Measurements from ENCODE around the gene RNASET2. TPM values are rescaled to one million over a fixed set of nuclear protein-coding genes. Genes with fewer than 3 reads are reported as not detected.
"Not testable (repeated sequence)": the region's sequence is repeated elsewhere in the genome, so short reads cannot be mapped to it uniquely, and the experiment has no call there.

RNASET2 gene
- polyA plus RNA-seq, 1 donor, result 70.2 TPM

DNA sequence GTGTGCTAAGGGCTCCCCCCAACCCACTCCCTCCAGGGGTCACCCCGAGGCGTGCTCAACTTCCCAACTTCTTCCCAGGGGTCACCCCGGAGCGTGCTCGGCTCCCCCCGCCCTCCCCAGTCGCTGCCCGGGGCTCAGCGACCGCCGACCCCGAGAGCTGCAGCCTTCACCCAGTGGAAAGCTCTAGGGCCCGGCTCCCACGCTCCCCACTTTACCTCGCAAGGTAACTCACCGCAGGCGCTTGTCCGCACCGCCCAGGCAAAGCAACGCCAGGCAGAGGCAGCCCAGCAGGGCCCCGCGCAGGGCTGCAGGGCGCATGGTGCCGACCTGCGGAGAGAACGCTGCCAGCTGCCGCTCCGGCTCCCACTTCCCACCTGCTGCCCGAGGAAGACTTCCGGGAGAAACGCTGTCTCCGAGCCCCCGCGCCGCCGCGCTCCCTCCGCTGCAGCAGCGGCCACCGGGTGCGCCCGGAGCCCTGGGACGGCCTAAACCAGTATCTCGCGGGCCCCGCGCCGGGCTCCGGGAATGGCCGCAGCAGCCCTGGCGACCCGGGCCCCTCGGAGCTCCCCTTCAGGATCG lies 396 bp downstream of the RNASET2 start:
- Histone ChIP-seq H3K36me3 (ENCODE audit: control insufficient read depth, insufficient read depth, low read length) (peaks cover 8% of the 10 kb centered on the region), H3K27me3 (ENCODE audit: control insufficient read depth, insufficient read depth, low read length) (no peaks in the 10 kb centered on the region), H3K27ac (ENCODE audit: low read length) (peak overlapping the region; percentile 33), H3K9me3 (ENCODE audit: control insufficient read depth, low read depth, low read length) (peaks cover 5% of the 10 kb centered on the region), H3K4me1 (ENCODE audit: control insufficient read depth, insufficient read depth, low read length) (peaks cover 8% of the 10 kb centered on the region), H3K4me3 (ENCODE audit: low read length) (peak overlapping the region; percentile 85)
- WGBS (ENCODE audit: insufficient coverage, low lambda C conversion rate), result no CpG with 5 or more reads among the region's 54 CpGs
- DNase-seq, result peak in 1 of 2 donors; percentile 35

DNA sequence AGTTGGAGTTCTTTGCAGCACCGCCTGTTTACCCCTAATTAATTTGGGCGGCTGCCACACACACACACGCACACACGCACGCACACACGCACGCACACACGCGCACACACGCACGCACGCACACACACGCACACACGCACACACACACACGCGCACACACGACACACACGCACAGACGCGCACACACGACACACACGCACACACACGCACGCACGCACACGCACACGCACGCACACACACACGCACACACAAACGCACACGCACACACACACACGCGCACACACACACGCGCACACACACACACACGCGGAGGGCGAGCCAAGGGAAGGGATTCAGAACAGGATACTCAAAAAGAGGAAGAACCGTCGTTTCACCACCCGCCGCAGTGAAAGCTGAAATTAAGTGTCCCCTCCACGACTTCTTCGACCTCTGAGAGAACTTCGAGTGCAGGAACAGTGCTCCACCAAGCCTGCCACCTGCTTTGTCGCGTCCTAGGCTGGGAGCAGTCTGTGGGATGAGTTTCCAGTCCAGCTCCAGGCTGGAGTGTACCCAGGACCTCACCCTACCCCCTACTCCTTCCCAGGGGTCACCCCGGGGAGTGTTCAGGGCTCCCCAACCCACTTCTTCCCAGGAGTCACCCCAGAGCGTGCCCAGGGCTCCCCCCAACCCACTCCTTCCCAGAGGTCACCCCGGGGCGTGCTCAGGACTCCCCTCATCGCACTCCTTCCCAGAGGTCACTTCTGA lies 1.1 kb downstream of the RNASET2 start:
- DNase-seq, result peak in 1 of 2 donors; percentile 50
- H3K4me3 ChIP-seq (ENCODE audit: low read length), result peak overlapping the region; percentile 85
- peaks cover 14% of the 10 kb centered on the region for H3K36me3 ChIP-seq (ENCODE audit: control insufficient read depth, insufficient read depth, low read length)
- peaks cover 8% of the 10 kb centered on the region for H3K4me1 ChIP-seq (ENCODE audit: control insufficient read depth, insufficient read depth, low read length)
- H3K9me3 ChIP-seq (ENCODE audit: control insufficient read depth, low read depth, low read length), result peaks cover 5% of the 10 kb centered on the region
- peak overlapping the region; percentile 33 for H3K27ac ChIP-seq (ENCODE audit: low read length)
- WGBS (ENCODE audit: insufficient coverage, low lambda C conversion rate), result no CpG with 5 or more reads among the region's 52 CpGs
- H3K27me3 ChIP-seq (ENCODE audit: control insufficient read depth, insufficient read depth, low read length), result no peaks in the 10 kb centered on the region

DNA sequence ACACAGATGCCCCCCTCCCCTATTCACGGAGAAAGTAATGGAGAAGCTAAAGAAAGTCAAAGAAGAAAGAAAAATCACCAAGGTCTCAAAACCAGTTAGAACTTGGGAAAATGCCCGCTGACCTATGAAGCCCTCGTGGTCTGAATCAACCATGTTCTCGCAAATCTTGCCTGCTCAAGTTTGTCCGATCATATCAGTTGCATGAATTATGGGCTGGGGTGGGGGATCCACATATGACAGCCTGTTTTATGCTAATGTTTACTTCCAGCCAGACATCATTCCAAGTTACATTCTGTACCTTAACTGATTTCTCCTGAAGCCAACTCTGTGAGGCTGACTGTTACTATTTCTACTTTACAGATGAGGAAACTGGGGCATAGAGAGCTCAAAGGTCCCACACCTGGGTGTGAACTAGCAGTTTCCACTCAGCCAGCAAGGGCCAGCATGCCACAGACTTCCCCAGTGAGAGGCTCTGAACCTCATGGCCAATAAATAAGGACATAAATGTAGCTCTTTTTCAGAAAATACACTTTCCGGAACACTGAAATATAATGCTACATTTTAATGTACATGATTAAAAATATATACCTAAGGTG lies 2.1 kb downstream of the RNASET2 start:
- H3K4me3 ChIP-seq (ENCODE audit: low read length), result no peak overlapping the region
- 100% methylated on average over 1 of the region's 6 CpGs for WGBS (ENCODE audit: insufficient coverage, low lambda C conversion rate)
- H3K4me1 ChIP-seq (ENCODE audit: control insufficient read depth, insufficient read depth, low read length), result peaks cover 8% of the 10 kb centered on the region
- peaks cover 5% of the 10 kb centered on the region for H3K9me3 ChIP-seq (ENCODE audit: control insufficient read depth, low read depth, low read length)
- DNase-seq, result no peak
- peaks cover 14% of the 10 kb centered on the region for H3K36me3 ChIP-seq (ENCODE audit: control insufficient read depth, insufficient read depth, low read length)
- H3K27me3 ChIP-seq (ENCODE audit: control insufficient read depth, insufficient read depth, low read length), result no peaks in the 10 kb centered on the region
- no peak overlapping the region for H3K27ac ChIP-seq (ENCODE audit: low read length)

DNA sequence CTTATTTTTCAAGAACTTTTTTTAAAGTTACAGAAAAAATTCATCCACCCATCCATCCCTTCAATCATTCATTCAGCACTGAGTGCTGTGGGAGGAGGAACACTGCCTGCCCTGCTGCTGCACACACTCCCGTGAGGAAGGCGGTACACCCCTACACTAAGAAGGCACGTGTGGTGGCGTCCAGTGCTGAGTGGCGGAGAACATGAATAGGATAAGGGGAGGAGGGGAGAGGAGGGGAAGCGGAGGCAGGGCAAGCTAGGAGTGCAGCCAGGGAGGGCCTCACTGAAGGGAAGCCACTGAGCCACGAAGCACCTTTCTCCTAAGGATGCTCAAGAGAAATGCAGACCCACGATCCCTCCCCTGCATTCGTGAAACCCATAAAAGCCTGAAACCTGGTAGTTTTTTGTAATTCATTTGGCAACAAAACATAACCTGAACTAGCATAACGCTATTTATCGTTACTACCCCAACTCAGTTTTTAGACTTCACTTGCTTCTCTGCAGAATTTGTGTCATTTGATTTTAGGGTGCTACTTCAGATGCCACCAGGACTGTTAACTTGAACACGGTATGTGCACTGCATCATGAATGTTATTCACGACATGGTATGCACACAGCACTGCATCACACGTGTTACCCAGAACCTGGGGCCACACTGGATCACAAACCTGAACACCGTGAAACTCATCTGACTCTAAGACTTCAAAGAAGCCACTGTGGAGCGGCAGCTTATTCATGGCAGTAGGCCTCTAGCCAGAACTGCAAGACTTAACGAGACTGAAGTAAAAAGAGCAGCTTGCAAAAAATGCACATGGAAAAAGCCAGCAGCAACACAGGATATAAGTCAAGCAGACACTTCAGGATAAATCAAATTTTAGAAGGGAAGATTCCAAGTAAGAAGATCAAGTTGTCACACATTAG lies 3.5 kb downstream of the RNASET2 start:
- DNase-seq, result no peak
- no peak overlapping the region for H3K27ac ChIP-seq (ENCODE audit: low read length)
- H3K4me3 ChIP-seq (ENCODE audit: low read length), result no peak overlapping the region
- no peaks in the 10 kb centered on the region for H3K27me3 ChIP-seq (ENCODE audit: control insufficient read depth, insufficient read depth, low read length)
- H3K36me3 ChIP-seq (ENCODE audit: control insufficient read depth, insufficient read depth, low read length), result peaks cover 15% of the 10 kb centered on the region
- 100% methylated on average over 2 of the region's 17 CpGs for WGBS (ENCODE audit: insufficient coverage, low lambda C conversion rate)
- H3K4me1 ChIP-seq (ENCODE audit: control insufficient read depth, insufficient read depth, low read length), result peaks cover 5% of the 10 kb centered on the region
- peaks cover 5% of the 10 kb centered on the region for H3K9me3 ChIP-seq (ENCODE audit: control insufficient read depth, low read depth, low read length)

DNA sequence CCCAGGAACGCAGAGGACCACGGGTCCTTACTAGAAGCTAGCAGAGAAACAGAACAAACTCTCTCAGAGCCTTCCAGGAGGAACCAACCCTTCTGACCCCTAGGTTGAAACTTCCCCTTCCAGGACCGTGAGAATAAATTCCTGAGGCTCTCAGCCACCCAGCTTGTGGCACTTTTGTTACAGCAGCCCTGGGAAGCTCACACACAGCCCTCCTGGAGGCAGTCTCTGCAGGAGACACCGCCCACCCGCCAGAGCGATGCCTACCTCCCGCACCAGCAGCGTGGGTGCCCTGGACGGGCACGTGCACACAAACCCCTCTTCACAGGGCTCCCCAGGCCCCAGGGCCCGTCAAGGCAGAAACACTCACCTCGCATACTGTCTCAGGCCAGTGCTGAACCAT lies 4.2 kb downstream of the RNASET2 start:
- no peak for DNase-seq
- no peak overlapping the region for H3K27ac ChIP-seq (ENCODE audit: low read length)
- H3K9me3 ChIP-seq (ENCODE audit: control insufficient read depth, low read depth, low read length), result peaks cover 5% of the 10 kb centered on the region
- no CpG with 5 or more reads among the region's 12 CpGs for WGBS (ENCODE audit: insufficient coverage, low lambda C conversion rate)
- H3K27me3 ChIP-seq (ENCODE audit: control insufficient read depth, insufficient read depth, low read length), result no peaks in the 10 kb centered on the region
- no peaks in the 10 kb centered on the region for H3K4me1 ChIP-seq (ENCODE audit: control insufficient read depth, insufficient read depth, low read length)
- no peak overlapping the region for H3K4me3 ChIP-seq (ENCODE audit: low read length)
- peaks cover 22% of the 10 kb centered on the region for H3K36me3 ChIP-seq (ENCODE audit: control insufficient read depth, insufficient read depth, low read length)

DNA sequence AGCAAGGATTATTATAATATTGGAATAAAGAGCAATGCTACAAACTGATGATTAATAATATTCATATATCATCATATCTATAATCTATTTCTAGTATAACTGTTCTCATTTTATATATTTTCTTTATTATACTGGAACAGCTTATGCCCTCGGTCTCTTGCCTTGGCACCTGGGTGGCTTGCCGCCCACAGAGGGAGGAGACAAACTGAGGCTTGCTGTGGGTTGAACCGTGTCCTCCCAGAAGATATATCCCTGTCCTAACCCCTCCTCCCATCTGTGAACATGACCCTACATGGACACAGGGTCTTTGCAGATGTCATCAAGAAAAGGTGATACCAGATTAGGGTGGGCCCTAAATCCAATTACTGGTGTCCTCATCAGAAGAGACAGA lies 4.7 kb downstream of the RNASET2 start:
- Histone ChIP-seq H3K9me3 (ENCODE audit: control insufficient read depth, low read depth, low read length) (peaks cover 5% of the 10 kb centered on the region), H3K36me3 (ENCODE audit: control insufficient read depth, insufficient read depth, low read length) (peaks cover 26% of the 10 kb centered on the region), H3K27ac (ENCODE audit: low read length) (no peak overlapping the region), H3K27me3 (ENCODE audit: control insufficient read depth, insufficient read depth, low read length) (no peaks in the 10 kb centered on the region), H3K4me1 (ENCODE audit: control insufficient read depth, insufficient read depth, low read length) (no peaks in the 10 kb centered on the region), H3K4me3 (ENCODE audit: low read length) (no peak overlapping the region)
- WGBS (ENCODE audit: insufficient coverage, low lambda C conversion rate), result no CpG with 5 or more reads among the region's 3 CpGs
- DNase-seq, result no peak

DNA sequence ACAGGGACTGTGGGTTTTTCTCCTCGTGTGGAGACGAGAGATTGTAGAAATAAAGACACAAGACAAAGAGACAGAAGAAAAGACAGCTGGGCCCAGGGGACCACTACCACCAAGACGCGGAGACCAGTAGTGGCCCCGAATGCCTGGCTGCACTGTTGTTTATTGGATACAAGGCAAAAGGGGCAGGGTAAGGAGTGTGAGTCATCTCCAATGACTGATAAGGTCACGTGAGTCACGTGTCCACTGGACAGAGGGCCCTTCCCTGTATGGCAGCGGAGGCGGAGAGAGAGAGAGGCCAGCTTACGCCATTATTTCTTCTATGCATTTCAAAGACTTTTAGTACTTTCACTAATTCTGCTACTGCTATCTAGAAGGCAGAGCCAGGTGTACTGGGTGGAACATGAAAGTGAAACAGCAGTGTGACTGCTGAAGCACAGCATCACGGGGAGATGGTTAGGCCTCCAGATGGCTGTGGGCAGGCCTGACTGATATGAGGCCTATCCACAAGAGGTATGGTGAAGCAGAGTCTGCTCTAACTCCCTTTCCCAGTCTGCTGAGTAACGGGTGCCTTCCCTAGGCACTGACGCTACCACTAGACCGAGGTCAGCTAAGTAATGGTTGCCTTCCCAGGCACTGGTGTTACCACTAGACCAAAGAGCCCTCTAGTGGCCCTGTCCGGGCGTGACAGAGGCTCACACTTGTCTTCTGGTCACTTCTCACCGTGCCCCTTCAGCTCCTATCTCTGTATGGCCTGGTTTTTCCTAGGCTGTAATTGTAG lies 5.3 kb downstream of the RNASET2 start:
- WGBS (ENCODE audit: insufficient coverage, low lambda C conversion rate), result 100% methylated on average over 1 of the region's 17 CpGs
- not testable (repeated sequence) for H3K27me3 ChIP-seq (ENCODE audit: control insufficient read depth, insufficient read depth, low read length); H3K27ac ChIP-seq (ENCODE audit: low read length); H3K9me3 ChIP-seq (ENCODE audit: control insufficient read depth, low read depth, low read length); H3K4me1 ChIP-seq (ENCODE audit: control insufficient read depth, insufficient read depth, low read length); H3K4me3 ChIP-seq (ENCODE audit: low read length)
- peak in 1 of 2 donors; percentile 39 for DNase-seq
- peaks cover 32% of the 10 kb centered on the region for H3K36me3 ChIP-seq (ENCODE audit: control insufficient read depth, insufficient read depth, low read length)

DNA sequence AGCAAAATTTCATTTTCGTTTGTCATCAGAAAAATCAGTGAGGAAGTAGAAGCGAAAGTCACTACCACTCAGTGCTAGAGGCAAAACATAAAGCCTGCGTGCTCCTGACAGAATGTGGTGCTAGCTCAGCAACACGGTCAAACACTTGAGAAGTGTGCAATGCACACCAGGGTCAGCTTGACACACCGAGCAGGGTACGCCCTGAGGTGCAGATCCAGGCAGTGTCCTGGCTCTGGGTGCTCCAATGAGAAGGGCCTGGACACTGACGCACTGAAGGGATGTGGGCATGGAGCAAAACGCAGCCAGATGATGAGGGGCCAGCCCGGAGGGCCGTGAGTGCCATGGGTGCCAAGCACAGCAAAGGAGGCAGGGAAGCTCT lies 5.9 kb downstream of the RNASET2 start:
- no CpG with 5 or more reads among the region's 10 CpGs for WGBS (ENCODE audit: insufficient coverage, low lambda C conversion rate)
- no peaks in the 10 kb centered on the region for H3K4me1 ChIP-seq (ENCODE audit: control insufficient read depth, insufficient read depth, low read length)
- H3K4me3 ChIP-seq (ENCODE audit: low read length), result no peak overlapping the region
- H3K36me3 ChIP-seq (ENCODE audit: control insufficient read depth, insufficient read depth, low read length), result peaks cover 36% of the 10 kb centered on the region
- no peak overlapping the region for H3K27ac ChIP-seq (ENCODE audit: low read length)
- no peak for DNase-seq
- peaks cover 5% of the 10 kb centered on the region for H3K9me3 ChIP-seq (ENCODE audit: control insufficient read depth, low read depth, low read length)
- no peaks in the 10 kb centered on the region for H3K27me3 ChIP-seq (ENCODE audit: control insufficient read depth, insufficient read depth, low read length)

DNA sequence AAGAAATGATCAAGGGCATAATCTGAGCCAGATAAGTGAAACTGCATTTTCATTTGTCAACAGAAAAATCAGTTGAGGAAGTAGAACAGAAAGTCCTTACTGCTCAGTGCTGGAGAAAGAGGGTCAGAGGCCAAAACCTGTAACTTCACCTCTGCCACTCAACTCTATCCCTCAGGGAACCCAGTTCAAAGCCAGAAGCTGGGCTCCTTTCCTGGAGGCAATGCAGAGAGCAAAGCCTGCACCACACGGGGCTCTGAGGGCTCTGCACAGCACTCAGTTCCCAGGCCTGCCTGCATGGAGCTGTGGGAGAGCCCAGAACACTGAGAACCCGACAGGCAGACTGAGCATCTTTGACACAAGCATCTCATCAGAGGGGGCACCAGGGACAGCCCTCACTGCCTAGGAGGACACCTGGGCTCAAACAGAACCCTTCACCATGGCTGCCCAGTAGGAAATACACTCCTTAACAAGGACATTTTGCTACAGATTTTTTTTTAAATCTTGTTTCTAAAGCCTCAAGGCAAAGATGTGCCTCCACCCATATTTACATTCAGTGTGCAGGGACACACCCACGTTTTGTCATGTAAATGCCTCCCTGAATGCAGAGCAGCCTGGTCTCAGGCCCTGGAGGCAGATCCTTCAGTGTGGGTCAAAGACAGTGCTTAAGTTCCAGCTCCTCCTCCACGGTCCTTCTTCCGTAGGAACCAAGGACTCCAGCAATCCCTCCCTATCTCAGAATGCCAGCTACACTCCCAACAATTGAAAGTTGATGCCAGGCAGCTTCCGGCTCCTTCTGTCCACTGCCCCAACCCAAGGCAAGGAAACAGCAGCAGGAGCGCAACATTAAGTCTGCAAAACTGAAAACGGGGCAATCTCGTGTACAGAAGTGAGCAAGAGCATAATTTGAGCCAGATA lies 6.6 kb downstream of the RNASET2 start:
- Histone ChIP-seq H3K27ac (ENCODE audit: low read length) (no peak overlapping the region), H3K9me3 (ENCODE audit: control insufficient read depth, low read depth, low read length) (no peaks in the 10 kb centered on the region), H3K4me1 (ENCODE audit: control insufficient read depth, insufficient read depth, low read length) (no peaks in the 10 kb centered on the region), H3K4me3 (ENCODE audit: low read length) (no peak overlapping the region), H3K27me3 (ENCODE audit: control insufficient read depth, insufficient read depth, low read length) (no peaks in the 10 kb centered on the region), H3K36me3 (ENCODE audit: control insufficient read depth, insufficient read depth, low read length) (peaks cover 39% of the 10 kb centered on the region)
- no CpG with 5 or more reads among the region's 9 CpGs for WGBS (ENCODE audit: insufficient coverage, low lambda C conversion rate)
- no peak for DNase-seq
